ENCODE data around the gene GPR17.

DNA sequence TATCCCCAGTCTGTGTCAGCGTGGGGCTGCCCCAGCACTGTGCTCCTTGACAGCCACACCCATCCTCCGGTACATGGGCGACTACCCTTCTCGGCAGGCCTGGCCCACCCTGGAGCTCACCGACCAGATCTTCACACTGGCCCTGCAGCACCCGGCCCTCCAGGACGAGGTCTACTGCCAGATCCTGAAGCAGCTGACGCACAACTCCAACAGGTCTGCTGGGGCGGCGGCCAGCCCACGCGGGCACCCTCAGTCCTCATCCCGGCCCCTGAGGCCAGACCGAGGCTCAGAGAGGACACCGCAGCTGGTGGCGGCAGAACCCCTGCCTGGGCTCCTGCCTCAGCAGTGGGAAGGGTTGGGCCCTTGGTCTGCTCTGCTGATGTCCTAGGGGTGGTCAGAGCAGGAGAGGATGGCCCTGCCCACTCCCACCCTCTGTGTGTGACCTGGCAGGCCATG is 14.4 kb upstream of the GPR17 start:
- TF ChIP-seq, protein P1, sequence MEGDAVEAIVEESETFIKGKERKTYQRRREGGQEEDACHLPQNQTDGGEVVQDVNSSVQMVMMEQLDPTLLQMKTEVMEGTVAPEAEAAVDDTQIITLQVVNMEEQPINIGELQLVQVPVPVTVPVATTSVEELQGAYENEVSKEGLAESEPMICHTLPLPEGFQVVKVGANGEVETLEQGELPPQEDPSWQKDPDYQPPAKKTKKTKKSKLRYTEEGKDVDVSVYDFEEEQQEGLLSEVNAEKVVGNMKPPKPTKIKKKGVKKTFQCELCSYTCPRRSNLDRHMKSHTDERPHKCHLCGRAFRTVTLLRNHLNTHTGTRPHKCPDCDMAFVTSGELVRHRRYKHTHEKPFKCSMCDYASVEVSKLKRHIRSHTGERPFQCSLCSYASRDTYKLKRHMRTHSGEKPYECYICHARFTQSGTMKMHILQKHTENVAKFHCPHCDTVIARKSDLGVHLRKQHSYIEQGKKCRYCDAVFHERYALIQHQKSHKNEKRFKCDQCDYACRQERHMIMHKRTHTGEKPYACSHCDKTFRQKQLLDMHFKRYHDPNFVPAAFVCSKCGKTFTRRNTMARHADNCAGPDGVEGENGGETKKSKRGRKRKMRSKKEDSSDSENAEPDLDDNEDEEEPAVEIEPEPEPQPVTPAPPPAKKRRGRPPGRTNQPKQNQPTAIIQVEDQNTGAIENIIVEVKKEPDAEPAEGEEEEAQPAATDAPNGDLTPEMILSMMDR (IDR thresholded peaks at IDR 0.05; ENCODE audit: poor library complexity): no peak
- no peak for TF ChIP-seq EZH2phosphoT487 (IDR thresholded peaks at IDR 0.05; ENCODE audit: low read depth, severe bottlenecking, unreplicated experiment)
- TF ChIP-seq EZH2 (IDR thresholded peaks at IDR 0.05; ENCODE audit: borderline replicate concordance): no peak
